Measurements from ENCODE around the gene ELAPOR2.

DNA sequence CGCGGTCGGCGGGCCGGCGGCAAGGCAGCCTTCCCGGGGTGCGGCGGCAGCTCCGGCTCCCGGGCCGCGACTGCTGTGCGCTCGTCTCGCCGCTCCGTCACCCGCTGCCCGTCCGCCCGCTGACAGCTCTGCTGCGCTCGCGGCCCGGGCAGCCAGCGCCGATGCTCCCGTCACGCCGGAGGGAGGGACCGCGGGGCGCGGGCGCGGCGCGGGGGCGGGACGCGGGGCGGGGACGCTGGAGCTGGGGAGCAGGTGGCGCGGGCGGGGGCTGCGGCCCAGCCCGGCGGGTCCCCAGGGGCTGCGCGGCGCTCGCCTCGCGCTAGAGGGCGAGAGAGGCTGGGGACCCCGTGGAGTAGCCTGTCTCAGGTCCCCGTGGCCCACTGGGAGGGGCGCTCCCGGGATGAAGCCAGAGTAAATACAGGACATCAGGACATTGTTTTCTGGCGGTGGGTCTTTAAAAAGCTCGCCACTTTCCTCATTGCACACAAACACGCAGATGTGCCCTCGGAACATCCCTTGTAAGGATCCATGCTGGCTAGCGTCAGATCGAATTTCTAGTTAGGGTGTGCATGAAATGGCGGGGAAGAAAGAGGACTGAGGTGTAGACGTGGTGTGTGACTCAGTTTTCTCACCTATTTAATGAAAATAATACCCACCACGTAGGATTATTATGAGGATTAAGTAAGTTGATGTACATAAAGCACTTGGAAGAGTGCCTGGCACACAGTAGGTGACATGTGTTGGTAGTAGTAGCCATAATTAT, at the start of gene ELAPOR2:
- TF ChIP-seq, protein P1, sequence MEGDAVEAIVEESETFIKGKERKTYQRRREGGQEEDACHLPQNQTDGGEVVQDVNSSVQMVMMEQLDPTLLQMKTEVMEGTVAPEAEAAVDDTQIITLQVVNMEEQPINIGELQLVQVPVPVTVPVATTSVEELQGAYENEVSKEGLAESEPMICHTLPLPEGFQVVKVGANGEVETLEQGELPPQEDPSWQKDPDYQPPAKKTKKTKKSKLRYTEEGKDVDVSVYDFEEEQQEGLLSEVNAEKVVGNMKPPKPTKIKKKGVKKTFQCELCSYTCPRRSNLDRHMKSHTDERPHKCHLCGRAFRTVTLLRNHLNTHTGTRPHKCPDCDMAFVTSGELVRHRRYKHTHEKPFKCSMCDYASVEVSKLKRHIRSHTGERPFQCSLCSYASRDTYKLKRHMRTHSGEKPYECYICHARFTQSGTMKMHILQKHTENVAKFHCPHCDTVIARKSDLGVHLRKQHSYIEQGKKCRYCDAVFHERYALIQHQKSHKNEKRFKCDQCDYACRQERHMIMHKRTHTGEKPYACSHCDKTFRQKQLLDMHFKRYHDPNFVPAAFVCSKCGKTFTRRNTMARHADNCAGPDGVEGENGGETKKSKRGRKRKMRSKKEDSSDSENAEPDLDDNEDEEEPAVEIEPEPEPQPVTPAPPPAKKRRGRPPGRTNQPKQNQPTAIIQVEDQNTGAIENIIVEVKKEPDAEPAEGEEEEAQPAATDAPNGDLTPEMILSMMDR (IDR thresholded peaks at IDR 0.05) = peak; percentile 19 to 56 (median 47)
- TF ChIP-seq POLR2A (IDR thresholded peaks at IDR 0.05) = peak; percentile 29 to 58
